Measurements from ENCODE around the gene VEGFC.

VEGFC gene

DNA sequence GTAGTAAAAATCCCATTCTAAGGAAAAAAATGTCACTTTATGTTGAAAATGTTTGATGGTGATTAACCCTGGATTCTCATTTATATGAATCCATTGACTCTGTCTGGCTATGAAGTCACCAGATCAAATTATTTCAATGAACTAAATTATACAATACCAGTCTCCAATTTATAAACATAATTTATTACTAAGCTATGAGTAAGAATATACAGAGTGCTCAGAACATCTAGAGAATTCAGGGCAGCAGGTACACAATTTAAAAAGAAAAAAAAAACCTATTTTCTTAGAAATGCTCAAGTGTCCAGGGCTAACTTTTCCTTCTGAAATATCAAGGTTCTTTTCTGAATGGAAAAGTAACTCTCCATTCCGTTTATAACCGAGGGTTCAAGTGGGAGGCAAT lies 48.6 kb downstream of the VEGFC start:
- WGBS, 2 experiments (ENCODE audit: insufficient coverage in 2 of 2): 93% methylated on average over 2 of the region's 2 CpGs; no CpG with 5 or more reads in 1 of the 2 experiments
- Histone ChIP-seq H3K9me3 (ENCODE audit: control insufficient read depth, low read length) (no peaks in the 10 kb centered on the region), H3K4me3 (ENCODE audit: extremely low read depth, insufficient read depth, low read length, poor library complexity, severe bottlenecking) (no peak overlapping the region), H3K27ac (ENCODE audit: low read depth, low read length, severe bottlenecking) (no peak overlapping the region), H3K4me1 (ENCODE audit: control insufficient read depth, insufficient read depth, low read length, poor library complexity, severe bottlenecking) (no peaks in the 10 kb centered on the region), H3K36me3 (ENCODE audit: control insufficient read depth, insufficient read depth, low read length) (no peaks in the 10 kb centered on the region)

DNA sequence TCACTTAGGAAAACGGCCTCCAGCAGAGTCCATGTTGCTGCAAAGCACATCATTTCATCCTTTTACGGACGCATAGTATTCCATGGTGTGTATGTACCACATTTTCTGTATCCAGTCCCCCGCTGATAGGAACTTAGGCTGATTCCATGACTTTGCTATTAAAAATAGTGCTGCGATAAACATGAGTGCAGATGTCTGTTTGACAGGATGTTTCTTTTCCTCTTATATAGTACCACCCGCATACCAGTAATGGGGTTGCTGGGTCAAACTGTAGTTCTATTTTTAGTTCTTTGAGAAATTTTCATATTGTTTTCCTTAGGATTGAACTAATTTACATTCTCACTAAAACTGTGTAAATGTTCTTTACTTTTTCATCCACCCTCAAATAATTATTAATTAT lies 50.5 kb downstream of the VEGFC start:
- Histone ChIP-seq H3K27ac (ENCODE audit: low read depth, low read length, severe bottlenecking) (no peak overlapping the region), H3K4me3 (ENCODE audit: extremely low read depth, insufficient read depth, low read length, poor library complexity, severe bottlenecking) (no peak overlapping the region), H3K4me1 (ENCODE audit: control insufficient read depth, insufficient read depth, low read length, poor library complexity, severe bottlenecking) (no peaks in the 10 kb centered on the region), H3K9me3 (ENCODE audit: control insufficient read depth, low read length) (no peaks in the 10 kb centered on the region), H3K36me3 (ENCODE audit: control insufficient read depth, insufficient read depth, low read length) (no peaks in the 10 kb centered on the region)
- WGBS, 2 experiments (ENCODE audit: insufficient coverage in 2 of 2): 88 to 96% methylated on average over 1 to 4 of the region's 6 CpGs

DNA sequence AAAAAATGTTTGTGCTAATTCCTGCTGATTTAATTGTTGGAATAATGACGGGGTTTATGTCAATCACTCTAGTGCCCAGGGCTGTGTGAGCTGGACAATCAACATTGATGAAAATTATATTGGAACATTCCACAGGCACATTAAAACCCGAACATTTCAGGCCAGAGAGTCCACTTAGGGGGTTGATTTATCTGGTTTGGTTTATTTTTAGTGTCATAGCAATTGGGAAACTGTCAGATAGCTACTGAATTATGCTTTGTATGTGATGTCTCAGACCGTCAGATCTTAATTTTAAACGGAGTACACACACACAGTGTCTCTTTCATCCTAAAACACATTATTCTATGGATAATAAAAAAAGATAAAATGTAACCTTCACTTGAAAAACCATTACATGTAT lies 51.5 kb downstream of the VEGFC start:
- H3K36me3 ChIP-seq (ENCODE audit: control insufficient read depth, insufficient read depth, low read length): no peaks in the 10 kb centered on the region
- H3K27ac ChIP-seq (ENCODE audit: low read depth, low read length, severe bottlenecking): no peak overlapping the region
- H3K4me1 ChIP-seq (ENCODE audit: control insufficient read depth, insufficient read depth, low read length, poor library complexity, severe bottlenecking): no peaks in the 10 kb centered on the region
- H3K9me3 ChIP-seq (ENCODE audit: control insufficient read depth, low read length): no peaks in the 10 kb centered on the region
- no peak overlapping the region for H3K4me3 ChIP-seq (ENCODE audit: extremely low read depth, insufficient read depth, low read length, poor library complexity, severe bottlenecking)
- WGBS, 2 experiments (ENCODE audit: insufficient coverage in 2 of 2): 100% methylated on average over 1 of the region's 4 CpGs; no CpG with 5 or more reads in 1 of the 2 experiments

DNA sequence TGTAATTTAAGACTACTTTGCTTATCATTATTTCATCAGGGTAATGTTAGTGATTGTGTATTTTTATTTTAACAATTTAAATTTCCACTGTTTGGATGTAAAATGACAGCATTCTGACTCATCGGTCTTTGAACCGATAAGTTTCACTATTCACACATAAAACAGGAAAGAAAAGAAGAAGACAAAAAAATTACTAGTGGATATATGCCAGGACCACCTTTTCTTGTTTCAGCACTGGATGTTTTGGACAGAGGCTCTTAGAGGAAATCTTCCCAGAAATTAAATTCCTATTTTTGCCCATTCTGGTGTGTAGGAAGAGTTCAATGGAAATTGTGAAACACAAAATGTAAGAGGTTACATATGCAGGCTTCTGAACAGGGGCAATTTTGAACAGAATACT lies 57.4 kb downstream of the VEGFC start:
- no peak overlapping the region for H3K4me3 ChIP-seq (ENCODE audit: extremely low read depth, insufficient read depth, low read length, poor library complexity, severe bottlenecking)
- WGBS, 2 experiments (ENCODE audit: insufficient coverage in 2 of 2): no CpG with 5 or more reads among the region's 2 CpGs
- no peaks in the 10 kb centered on the region for H3K36me3 ChIP-seq (ENCODE audit: control insufficient read depth, insufficient read depth, low read length)
- no peaks in the 10 kb centered on the region for H3K9me3 ChIP-seq (ENCODE audit: control insufficient read depth, low read length)
- H3K4me1 ChIP-seq (ENCODE audit: control insufficient read depth, insufficient read depth, low read length, poor library complexity, severe bottlenecking): no peaks in the 10 kb centered on the region
- no peak overlapping the region for H3K27ac ChIP-seq (ENCODE audit: low read depth, low read length, severe bottlenecking)

DNA sequence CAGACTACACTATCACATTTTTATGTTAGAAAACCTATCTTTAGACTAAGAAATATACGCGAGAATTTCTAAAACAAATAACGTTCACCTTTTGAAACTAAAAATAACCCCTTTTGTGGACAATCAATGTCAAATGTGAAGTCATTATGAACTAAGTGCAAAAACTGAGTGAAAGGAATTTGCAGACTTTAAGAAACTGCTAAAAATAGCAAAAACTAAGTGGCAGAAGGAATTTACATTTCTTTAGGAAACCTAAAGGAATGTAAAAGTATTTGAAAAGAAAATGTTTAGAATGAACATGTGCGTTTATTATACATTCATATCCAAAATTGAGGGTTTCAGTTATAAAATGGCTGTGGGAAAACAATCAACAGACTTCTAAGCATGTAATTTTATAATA lies 58.3 kb downstream of the VEGFC start:
- H3K36me3 ChIP-seq (ENCODE audit: control insufficient read depth, insufficient read depth, low read length): no peaks in the 10 kb centered on the region
- WGBS, 2 experiments (ENCODE audit: insufficient coverage in 2 of 2): no CpG with 5 or more reads among the region's 4 CpGs
- no peaks in the 10 kb centered on the region for H3K9me3 ChIP-seq (ENCODE audit: control insufficient read depth, low read length)
- no peak overlapping the region for H3K4me3 ChIP-seq (ENCODE audit: extremely low read depth, insufficient read depth, low read length, poor library complexity, severe bottlenecking)
- H3K4me1 ChIP-seq (ENCODE audit: control insufficient read depth, insufficient read depth, low read length, poor library complexity, severe bottlenecking): no peaks in the 10 kb centered on the region
- no peak overlapping the region for H3K27ac ChIP-seq (ENCODE audit: low read depth, low read length, severe bottlenecking)

DNA sequence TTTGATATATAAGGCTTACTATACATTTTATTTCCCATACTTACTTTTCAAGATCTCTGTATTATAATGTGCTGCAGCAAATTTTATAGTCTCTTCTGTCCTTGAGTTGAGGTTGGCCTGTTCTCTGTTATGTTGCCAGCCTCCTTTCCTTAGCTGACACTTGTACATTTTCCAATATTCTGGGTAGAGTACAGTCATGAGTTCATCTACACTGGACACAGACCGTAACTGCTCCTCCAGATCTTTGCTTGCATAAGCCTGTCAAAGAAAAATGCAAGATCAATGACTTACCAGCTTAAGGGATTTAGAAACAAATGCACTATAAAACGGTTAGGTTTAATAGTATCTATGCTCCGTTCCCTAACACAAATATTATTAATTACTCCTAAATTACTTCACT lies 63.2 kb downstream of the VEGFC start:
- Histone ChIP-seq H3K9me3 (ENCODE audit: control insufficient read depth, low read length) (no peaks in the 10 kb centered on the region), H3K36me3 (ENCODE audit: control insufficient read depth, insufficient read depth, low read length) (no peaks in the 10 kb centered on the region), H3K4me3 (ENCODE audit: extremely low read depth, insufficient read depth, low read length, poor library complexity, severe bottlenecking) (no peak overlapping the region), H3K27ac (ENCODE audit: low read depth, low read length, severe bottlenecking) (no peak overlapping the region), H3K4me1 (ENCODE audit: control insufficient read depth, insufficient read depth, low read length, poor library complexity, severe bottlenecking) (no peaks in the 10 kb centered on the region)
- 100% methylated on average over 1 of the region's 3 CpGs for WGBS, 2 experiments (ENCODE audit: insufficient coverage in 2 of 2)

DNA sequence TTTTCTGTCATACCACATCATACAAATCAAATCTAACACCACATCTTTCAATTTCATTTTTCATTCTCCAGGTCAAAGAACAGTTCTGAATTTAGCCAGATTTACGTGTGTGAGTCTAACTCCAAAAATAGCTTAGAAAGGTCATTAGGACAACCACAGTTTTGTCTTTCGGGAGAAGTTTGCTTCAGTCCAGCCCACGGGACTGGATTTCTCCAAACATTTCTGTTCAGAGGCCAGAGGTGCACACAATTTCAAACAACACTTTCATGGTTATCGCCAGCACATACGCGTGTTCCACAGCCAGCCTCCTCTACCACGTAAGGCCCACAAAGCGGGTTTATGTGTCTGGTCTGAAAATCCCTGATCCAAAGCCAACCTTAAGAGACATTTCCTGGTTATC lies 65.9 kb downstream of the VEGFC start:
- WGBS, 2 experiments (ENCODE audit: insufficient coverage in 2 of 2): 90 to 91% methylated on average over 8 of the region's 8 CpGs
- no peaks in the 10 kb centered on the region for H3K36me3 ChIP-seq (ENCODE audit: control insufficient read depth, insufficient read depth, low read length)
- no peaks in the 10 kb centered on the region for H3K9me3 ChIP-seq (ENCODE audit: control insufficient read depth, low read length)
- H3K4me1 ChIP-seq (ENCODE audit: control insufficient read depth, insufficient read depth, low read length, poor library complexity, severe bottlenecking): no peaks in the 10 kb centered on the region
- no peak overlapping the region for H3K27ac ChIP-seq (ENCODE audit: low read depth, low read length, severe bottlenecking)
- no peak overlapping the region for H3K4me3 ChIP-seq (ENCODE audit: extremely low read depth, insufficient read depth, low read length, poor library complexity, severe bottlenecking)

DNA sequence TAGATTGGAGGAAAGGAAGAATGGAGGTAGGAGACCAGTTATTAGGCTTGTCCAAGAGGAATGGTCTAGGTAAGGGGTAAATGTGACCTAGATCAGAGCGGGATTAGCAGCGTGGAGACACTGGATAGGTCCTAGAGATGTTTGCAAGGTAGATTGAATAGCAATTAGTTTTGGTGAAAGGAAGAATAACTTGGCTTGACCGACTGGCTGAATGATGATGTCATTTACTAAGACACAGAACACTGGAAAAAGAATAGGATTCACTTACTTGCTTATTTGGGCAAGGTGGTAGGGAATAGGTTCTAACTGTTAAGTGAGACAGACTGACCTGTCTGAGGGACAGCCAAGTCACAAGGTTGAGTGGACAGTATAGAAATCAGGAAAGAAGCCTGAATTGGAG lies 71.3 kb downstream of the VEGFC start:
- Histone ChIP-seq H3K27ac (ENCODE audit: low read depth, low read length, severe bottlenecking) (no peak overlapping the region), H3K4me3 (ENCODE audit: extremely low read depth, insufficient read depth, low read length, poor library complexity, severe bottlenecking) (no peak overlapping the region), H3K36me3 (ENCODE audit: control insufficient read depth, insufficient read depth, low read length) (no peaks in the 10 kb centered on the region), H3K4me1 (ENCODE audit: control insufficient read depth, insufficient read depth, low read length, poor library complexity, severe bottlenecking) (no peaks in the 10 kb centered on the region), H3K9me3 (ENCODE audit: control insufficient read depth, low read length) (no peaks in the 10 kb centered on the region)
- WGBS, 2 experiments (ENCODE audit: insufficient coverage in 2 of 2): 90 to 100% methylated on average over 2 to 3 of the region's 3 CpGs

DNA sequence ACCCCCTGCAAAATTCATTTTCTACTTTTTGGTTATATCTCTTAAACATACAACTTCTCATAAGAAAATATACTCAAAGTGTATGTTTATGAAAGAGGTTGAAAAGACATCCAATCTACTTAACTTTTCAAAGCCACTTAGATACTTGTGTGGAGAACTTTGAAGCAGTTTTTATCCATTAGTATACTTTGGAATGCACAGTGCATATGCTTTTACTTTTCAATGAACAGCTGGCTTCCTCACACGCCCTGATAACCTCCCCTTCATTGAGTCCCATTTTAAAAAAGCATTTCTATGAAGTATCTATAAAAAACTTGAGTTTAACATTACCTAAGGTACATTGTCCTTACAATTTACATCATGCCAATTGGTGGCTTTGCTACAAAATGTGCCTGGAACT lies 73.8 kb downstream of the VEGFC start:
- no CpG with 5 or more reads among the region's 1 CpG for WGBS, 2 experiments (ENCODE audit: insufficient coverage in 2 of 2)
- Histone ChIP-seq H3K36me3 (ENCODE audit: control insufficient read depth, insufficient read depth, low read length) (no peaks in the 10 kb centered on the region), H3K27ac (ENCODE audit: low read depth, low read length, severe bottlenecking) (no peak overlapping the region), H3K4me3 (ENCODE audit: extremely low read depth, insufficient read depth, low read length, poor library complexity, severe bottlenecking) (no peak overlapping the region), H3K4me1 (ENCODE audit: control insufficient read depth, insufficient read depth, low read length, poor library complexity, severe bottlenecking) (no peaks in the 10 kb centered on the region), H3K9me3 (ENCODE audit: control insufficient read depth, low read length) (no peaks in the 10 kb centered on the region)

DNA sequence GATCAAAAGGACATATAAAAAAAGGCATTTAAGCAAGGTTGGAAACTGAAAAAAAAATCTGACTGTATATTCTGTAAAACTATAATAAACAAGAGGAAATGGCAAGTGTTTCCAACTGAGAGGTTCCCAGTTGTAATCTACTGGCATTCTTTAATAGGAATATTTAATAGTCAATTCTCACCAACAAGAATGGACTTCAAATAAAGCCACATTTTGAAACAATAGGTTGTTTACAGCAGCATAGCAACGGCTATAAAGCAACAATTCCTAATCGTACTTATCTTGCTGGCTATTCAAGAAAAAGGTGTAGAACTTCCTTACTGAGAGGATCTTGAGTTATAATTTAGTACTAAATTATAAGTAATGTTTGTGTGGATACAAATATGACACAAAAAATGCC lies 75.5 kb downstream of the VEGFC start:
- Histone ChIP-seq H3K27ac (ENCODE audit: low read depth, low read length, severe bottlenecking) (no peak overlapping the region), H3K4me3 (ENCODE audit: extremely low read depth, insufficient read depth, low read length, poor library complexity, severe bottlenecking) (no peak overlapping the region), H3K4me1 (ENCODE audit: control insufficient read depth, insufficient read depth, low read length, poor library complexity, severe bottlenecking) (no peaks in the 10 kb centered on the region), H3K36me3 (ENCODE audit: control insufficient read depth, insufficient read depth, low read length) (no peaks in the 10 kb centered on the region), H3K9me3 (ENCODE audit: control insufficient read depth, low read length) (no peaks in the 10 kb centered on the region)
- no CpG with 5 or more reads among the region's 2 CpGs for WGBS, 2 experiments (ENCODE audit: insufficient coverage in 2 of 2)

DNA sequence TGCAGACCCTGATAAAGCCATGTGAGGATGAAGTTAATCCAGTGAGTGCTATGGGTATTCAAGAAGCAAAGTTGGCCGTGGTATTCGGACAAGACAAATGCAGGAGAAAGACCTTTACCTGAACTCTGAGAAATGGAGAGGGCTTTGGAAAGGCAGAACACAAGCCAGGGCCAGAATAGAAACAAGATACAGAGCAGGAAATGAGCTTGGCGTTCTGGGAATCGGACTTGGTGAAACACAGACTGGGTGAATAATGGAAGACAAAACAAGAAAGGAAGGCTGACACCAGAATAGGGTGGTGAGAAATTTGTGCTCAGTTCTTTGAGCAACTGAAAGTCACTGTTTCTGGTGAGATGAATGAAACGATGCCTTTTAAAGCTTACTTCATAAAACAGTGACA lies 83.3 kb downstream of the VEGFC start:
- 90% methylated on average over 4 of the region's 5 CpGs for WGBS, 2 experiments (ENCODE audit: insufficient coverage in 2 of 2)
- Histone ChIP-seq H3K27ac (ENCODE audit: low read depth, low read length, severe bottlenecking) (no peak overlapping the region), H3K9me3 (ENCODE audit: control insufficient read depth, low read length) (no peaks in the 10 kb centered on the region)

More for the DNA sequence above, 83.3 kb downstream of the VEGFC start:
- Histone ChIP-seq H3K4me1 (ENCODE audit: control insufficient read depth, insufficient read depth, low read length, poor library complexity, severe bottlenecking) (no peaks in the 10 kb centered on the region), H3K36me3 (ENCODE audit: control insufficient read depth, insufficient read depth, low read length) (no peaks in the 10 kb centered on the region), H3K4me3 (ENCODE audit: extremely low read depth, insufficient read depth, low read length, poor library complexity, severe bottlenecking) (no peak overlapping the region)

All from mesodermal cell (in vitro differentiated cells).